Central memory CD8-positive, alpha-beta T cell (primary cell): ENCODE results near the gene SREBF2.

Source experiments
- ATAC-seq: fragments of 150-1000 bp; cut with Tn5 transposase; replicated peaks from 2 replicates; pipeline ENCODE4 v1.10.0; 2022; ENCODE audit warnings: mild to moderate bottlenecking, moderate FRiP score, moderate number of reproducible peaks; ENCODE audit not compliant: poor library complexity, severe bottlenecking; ENCODE audit errors: extremely low read depth
- DNase-seq, 2 donors: peaks; one replicate each; pipeline ENCODE4 v3.0.0; 2021; ENCODE audit warnings: low spot score in 2 of 2
- H3K27ac Mint-ChIP-seq: one replicate; pipeline ENCODE4 v1.8.0; 2022; ENCODE audit warnings: low read depth, mild to moderate bottlenecking, moderate library complexity, mixed read lengths
- H3K27me3 Mint-ChIP-seq: one replicate; pipeline ENCODE4 v1.8.0; 2022; ENCODE audit warnings: mixed read lengths
- H3K36me3 Mint-ChIP-seq: one replicate; pipeline ENCODE4 v1.8.0; 2022; ENCODE audit warnings: mild to moderate bottlenecking, moderate library complexity, mixed read lengths; ENCODE audit not compliant: insufficient read depth
- H3K4me1 Mint-ChIP-seq: one replicate; pipeline ENCODE4 v1.8.0; 2022; ENCODE audit warnings: mixed read lengths
- H3K4me3 Mint-ChIP-seq: one replicate; pipeline ENCODE4 v1.8.0; 2022; ENCODE audit warnings: mild to moderate bottlenecking, moderate library complexity, mixed read lengths
- H3K9me3 Mint-ChIP-seq: one replicate; pipeline ENCODE4 v1.8.0; 2022; ENCODE audit warnings: mixed read lengths

Gene SREBF2

DNA sequence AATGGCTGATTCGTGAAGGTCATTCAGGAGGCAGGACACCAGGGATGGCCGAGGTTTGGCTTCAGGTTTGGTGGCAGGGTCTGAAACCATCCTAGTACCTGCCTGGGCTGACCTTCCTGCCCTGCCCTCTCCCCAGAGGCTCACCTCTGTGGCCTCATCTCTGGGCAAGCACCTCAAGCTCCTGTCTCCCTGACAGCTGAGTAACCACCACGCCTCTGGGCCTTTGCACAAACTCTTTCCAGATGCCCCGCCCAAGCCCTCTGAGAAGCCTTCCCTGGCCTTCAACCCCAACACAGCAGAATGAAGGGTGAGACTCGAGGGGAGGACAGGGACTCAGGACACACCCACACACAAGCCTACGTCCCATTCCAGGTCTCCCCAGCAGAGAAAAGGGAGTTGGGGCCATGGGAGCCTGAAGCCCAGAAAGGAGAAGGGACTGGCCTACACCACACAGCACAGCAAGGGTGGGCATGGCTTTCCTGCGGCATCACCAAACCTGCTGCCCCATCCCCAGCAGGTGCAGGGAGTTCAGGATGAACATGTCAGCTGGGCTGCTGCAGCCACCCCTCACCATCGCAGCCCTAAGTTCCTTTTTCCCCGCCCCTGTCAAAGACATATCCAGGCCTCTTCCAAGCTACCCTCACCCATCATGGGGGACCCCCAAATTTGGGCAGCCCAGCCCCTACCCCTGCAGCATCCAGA is 79.6 kb downstream of the SREBF2 start:
- no peak for DNase-seq
- no peak overlapping the region for H3K27ac Mint-ChIP-seq

DNA sequence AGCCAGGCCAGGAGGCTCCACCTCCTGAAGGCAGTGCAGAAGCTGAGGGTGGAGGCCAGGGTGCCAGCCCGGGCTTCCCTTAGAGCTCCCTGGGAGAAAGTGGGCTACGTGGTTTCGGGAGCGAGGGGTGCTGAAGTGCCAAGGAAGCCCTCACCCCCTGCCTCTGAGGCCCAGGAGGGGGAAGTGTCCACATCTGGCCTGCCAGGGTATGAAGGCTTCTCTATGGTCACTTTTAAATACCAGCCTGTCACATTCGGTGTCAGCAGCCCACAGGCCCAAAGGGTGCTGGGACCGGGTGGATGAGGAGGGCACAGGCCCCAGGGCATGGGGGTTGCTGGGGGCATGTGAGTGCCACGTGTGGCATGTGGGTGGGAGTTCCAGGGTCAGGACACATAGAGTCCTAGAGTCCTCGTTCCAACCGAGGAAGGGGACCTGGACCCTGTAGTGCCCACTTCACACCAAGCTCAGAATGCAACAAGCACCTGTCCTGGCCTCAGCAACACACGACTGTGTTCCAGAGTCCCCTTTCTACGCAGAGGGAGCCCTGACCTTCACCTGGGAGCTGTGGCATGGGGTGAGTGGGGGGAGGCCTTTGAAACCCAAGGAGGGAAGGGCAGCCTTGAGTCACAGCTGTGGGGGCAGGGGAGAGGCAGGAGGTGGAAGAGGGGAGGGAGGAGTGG is 80.3 kb downstream of the SREBF2 start:
- DNase-seq (no peak), ATAC-seq (no peak)
- H3K27ac Mint-ChIP-seq = no peak overlapping the region
- peaks cover 60% of the 10 kb centered on the region for H3K27me3 Mint-ChIP-seq
- no peaks in the 10 kb centered on the region for H3K9me3 Mint-ChIP-seq
- peak overlapping the region; percentile 60 for H3K4me3 Mint-ChIP-seq
- peaks cover 3% of the 10 kb centered on the region for H3K36me3 Mint-ChIP-seq
- H3K4me1 Mint-ChIP-seq = peaks cover 14% of the 10 kb centered on the region

More for the DNA sequence above, 79.6 kb downstream of the SREBF2 start:
- peaks cover 3% of the 10 kb centered on the region for H3K36me3 Mint-ChIP-seq
- no peak for ATAC-seq
- H3K4me1 Mint-ChIP-seq = peaks cover 19% of the 10 kb centered on the region
- H3K4me3 Mint-ChIP-seq = peak overlapping the region; percentile 60
- H3K27me3 Mint-ChIP-seq = peaks cover 59% of the 10 kb centered on the region
- no peaks in the 10 kb centered on the region for H3K9me3 Mint-ChIP-seq

DNA sequence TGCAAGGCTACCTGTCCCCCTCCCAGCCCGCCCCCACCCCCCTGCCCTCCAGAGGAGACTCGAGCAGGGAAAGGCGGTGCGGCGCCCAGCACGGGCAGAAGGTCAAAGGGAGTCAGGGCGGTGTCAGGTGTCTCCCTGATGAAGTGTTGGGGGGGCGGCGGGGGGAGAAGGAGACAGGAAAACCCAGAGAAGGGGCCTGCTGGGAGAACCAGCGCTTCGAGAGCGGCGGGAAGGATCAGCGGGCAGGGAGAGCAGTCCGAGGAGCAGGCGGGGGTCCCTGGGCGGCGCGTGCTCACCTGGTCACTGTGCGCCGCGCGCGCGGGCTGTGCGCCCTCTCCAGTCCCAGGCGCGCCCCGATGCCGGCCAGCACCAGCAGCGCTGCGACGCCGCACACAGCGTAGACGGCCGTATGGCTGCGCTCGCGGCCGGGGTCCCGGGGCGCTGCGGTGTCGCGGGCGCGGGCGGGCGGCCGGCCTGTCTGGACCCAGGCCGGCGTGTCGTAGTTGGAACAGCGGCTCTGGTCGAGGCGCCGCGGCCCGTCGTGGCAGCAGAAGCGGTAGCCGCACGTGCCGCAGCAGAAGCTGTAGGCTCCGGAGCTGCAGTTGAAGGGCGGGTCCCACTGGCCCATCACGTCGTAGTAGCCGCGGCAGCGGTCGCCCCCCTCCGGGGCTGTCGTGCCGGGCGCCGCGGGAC is 81.1 kb downstream of the SREBF2 start:
- H3K4me1 Mint-ChIP-seq = peaks cover 6% of the 10 kb centered on the region
- H3K27ac Mint-ChIP-seq = no peak overlapping the region
- DNase-seq (no peak), ATAC-seq (no peak)
- peaks cover 59% of the 10 kb centered on the region for H3K27me3 Mint-ChIP-seq
- peaks cover 2% of the 10 kb centered on the region for H3K36me3 Mint-ChIP-seq
- H3K4me3 Mint-ChIP-seq = peak overlapping the region; percentile 60
- no peaks in the 10 kb centered on the region for H3K9me3 Mint-ChIP-seq

DNA sequence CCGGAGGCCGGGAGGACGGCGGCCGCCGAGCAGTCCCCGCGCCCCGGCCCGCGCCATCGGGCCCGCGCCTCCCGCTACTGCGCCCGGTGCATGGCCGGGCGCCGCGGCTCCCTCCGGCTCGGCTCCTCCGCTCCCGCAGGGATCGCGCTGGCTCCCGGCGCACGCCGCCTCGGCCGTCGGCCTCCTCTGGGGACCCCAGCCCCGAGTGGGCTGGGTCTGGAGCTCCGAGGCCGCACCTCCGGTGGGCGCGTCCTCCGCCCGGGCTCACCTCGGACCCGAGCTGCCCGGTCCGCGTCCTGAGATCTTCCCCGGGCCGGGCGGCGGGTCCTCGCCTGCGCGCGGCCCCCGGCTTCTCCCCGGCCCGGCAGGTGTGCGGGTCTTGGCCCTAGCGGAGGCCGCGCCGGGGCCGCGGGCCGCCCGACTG is 81.7 kb downstream of the SREBF2 start:
- Mint-ChIP-seq H3K36me3 (peaks cover 2% of the 10 kb centered on the region), H3K9me3 (no peaks in the 10 kb centered on the region), H3K27me3 (peaks cover 53% of the 10 kb centered on the region), H3K4me1 (no peaks in the 10 kb centered on the region), H3K4me3 (peak overlapping the region; percentile 37), H3K27ac (no peak overlapping the region)
- no peak for ATAC-seq
- no peak for DNase-seq

DNA sequence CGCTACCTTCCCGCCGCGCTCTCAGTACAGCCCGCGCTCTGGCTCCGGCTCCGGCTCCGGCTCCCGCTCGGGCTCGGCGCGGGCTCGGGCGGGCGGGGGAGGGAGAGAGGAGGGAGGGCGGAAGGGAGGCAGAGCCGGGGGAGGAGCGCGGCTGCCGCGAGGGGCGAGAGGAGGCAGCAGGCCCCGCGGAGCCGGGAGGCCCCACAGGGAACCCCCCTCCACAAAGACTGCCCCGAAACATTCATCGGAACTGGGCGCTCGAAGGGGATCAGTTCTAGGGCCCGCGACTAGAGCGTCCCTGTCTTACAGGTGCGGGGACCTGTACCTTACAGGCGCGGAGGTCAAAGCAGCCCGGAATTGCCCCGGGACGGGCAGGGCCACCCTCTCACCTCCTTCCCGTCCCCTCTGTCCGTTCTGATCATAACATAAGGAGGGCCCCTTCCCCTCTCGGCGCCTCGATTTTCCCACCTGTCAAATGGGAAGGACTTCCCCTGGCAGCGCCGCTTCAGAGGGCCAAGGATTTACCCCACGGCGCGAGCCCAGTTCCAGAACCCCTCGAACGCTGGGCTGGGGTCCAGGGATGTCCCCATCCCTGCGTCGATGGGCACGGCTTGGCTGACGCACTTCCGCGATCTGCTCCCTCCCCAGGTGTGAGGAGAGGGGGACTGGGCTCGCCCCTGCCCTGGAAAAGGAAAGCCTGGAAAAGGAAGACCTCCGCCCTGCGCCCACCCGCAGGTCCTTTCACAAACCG is 82.3 kb downstream of the SREBF2 start, which contains the start of gene SHISA8:
TSS of gene SHISA8 (minus strand) at position 40 of the 751 bp plus-strand sequence. CDS start 407 bp downstream, outside the sequence.
- peaks cover 2% of the 10 kb centered on the region for H3K4me1 Mint-ChIP-seq
- H3K4me3 Mint-ChIP-seq = peak within 1 kb of the TSS; percentile 60
- H3K36me3 Mint-ChIP-seq = peaks cover 2% of the 10 kb centered on the region
- ATAC-seq (peak; percentile 63), DNase-seq (peak in 1 of 2 donors; percentile 30)
- peaks cover 51% of the 10 kb centered on the region for H3K27me3 Mint-ChIP-seq
- H3K9me3 Mint-ChIP-seq = no peaks in the 10 kb centered on the region
- H3K27ac Mint-ChIP-seq = no peak within 1 kb of the TSS

DNA sequence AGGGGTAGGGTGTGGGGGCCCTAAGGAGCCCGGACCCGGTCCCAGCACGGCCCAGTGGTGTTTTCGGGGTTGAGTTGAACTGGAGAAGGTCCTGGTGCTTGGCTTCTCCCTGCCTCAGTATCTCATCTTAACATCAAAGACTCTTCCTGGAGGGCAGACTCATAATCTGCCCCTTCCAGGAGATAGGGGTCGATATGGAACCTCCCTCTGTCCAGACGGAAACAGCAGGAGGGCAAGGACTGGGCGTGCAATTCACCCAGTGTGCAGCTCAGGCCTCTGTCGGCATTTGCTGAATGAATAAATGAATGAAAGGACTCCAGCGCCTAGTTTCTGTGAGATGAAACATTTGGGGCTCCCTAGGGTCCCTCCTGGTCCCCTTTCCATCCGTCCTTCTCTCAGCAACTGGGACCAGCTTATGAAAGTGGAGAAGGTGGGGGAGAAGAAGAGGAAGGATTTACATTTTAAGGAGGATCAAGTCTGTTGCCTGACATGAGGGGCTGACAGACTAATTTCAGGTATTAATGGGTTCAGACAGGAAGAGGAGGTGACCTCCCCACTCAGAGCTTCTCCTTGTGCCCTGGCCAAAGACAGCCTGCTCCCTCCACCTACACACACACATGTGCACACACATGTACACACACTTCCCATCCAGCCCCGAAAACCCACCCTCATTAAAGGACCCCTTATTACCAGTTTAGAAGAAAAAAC is 83.0 kb downstream of the SREBF2 start:
- peak overlapping the region; percentile 37 for H3K4me3 Mint-ChIP-seq
- H3K36me3 Mint-ChIP-seq = peaks cover 3% of the 10 kb centered on the region
- no peak overlapping the region for H3K27ac Mint-ChIP-seq
- ATAC-seq (no peak), DNase-seq (no peak)
- H3K4me1 Mint-ChIP-seq = peaks cover 5% of the 10 kb centered on the region
- no peaks in the 10 kb centered on the region for H3K9me3 Mint-ChIP-seq
- peaks cover 51% of the 10 kb centered on the region for H3K27me3 Mint-ChIP-seq

DNA sequence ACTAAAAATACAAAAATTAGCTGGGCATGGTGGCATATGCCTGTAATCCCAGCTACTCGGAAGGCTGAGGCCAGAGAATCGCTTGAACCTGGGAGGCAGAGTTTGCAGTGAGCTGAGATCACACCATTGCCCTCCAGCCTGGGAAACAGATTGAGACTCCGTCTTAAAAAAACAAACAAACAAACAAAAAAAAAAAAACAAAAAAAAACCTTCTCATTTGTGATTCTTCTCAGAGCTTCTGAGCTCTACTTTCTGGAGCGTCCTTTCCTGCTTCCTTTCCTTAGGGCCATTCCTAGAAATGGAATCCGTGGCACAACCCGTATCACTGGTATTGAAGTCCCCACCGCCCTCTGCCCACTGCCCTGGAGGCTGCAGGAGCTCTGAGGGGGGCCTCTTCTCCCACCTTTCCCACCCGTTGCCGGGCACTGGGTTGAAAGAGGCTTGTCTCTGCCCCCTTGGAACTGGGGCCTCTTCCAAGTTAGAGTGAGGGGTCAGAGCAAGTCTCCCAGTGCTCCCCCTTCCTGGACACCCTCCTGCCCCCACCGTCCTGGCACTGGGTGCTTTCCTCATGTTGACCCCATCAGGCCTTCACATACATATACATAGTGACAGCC is 83.9 kb downstream of the SREBF2 start:
- H3K4me3 Mint-ChIP-seq = no peak overlapping the region
- peaks cover 43% of the 10 kb centered on the region for H3K27me3 Mint-ChIP-seq
- H3K27ac Mint-ChIP-seq = no peak overlapping the region
- DNase-seq (no peak), ATAC-seq (no peak)
- H3K36me3 Mint-ChIP-seq = peaks cover 3% of the 10 kb centered on the region
- no peaks in the 10 kb centered on the region for H3K9me3 Mint-ChIP-seq
- H3K4me1 Mint-ChIP-seq = peaks cover 5% of the 10 kb centered on the region

DNA sequence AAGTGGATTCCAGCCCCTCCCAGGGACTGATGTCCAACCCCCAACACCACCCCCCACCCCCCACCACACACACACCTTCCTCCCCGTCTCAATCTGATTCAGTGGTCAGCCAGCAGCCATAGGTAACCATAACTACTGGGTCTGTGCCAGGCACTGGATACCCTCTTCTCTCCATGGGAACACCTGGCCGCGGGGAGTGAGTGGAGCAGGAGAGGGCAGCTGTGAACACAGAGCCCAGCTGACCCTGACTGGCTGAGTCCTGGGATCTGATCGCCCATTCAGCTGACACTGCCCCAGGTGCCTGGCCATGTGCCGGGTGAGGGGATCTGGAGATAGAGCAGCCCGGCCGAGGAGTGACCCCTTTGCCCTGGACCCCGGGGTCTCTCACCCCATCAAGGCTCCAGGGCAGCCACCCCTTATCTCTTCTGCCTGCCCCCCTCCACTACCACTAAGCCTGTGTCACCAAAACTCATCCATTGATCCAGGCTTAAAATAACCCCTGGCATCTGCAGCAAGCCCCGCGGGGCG is 84.5 kb downstream of the SREBF2 start:
- ATAC-seq (no peak), DNase-seq (no peak)
- peaks cover 37% of the 10 kb centered on the region for H3K27me3 Mint-ChIP-seq
- no peaks in the 10 kb centered on the region for H3K9me3 Mint-ChIP-seq
- no peak overlapping the region for H3K4me3 Mint-ChIP-seq
- peaks cover 5% of the 10 kb centered on the region for H3K4me1 Mint-ChIP-seq
- H3K27ac Mint-ChIP-seq = no peak overlapping the region
- H3K36me3 Mint-ChIP-seq = peaks cover 2% of the 10 kb centered on the region

DNA sequence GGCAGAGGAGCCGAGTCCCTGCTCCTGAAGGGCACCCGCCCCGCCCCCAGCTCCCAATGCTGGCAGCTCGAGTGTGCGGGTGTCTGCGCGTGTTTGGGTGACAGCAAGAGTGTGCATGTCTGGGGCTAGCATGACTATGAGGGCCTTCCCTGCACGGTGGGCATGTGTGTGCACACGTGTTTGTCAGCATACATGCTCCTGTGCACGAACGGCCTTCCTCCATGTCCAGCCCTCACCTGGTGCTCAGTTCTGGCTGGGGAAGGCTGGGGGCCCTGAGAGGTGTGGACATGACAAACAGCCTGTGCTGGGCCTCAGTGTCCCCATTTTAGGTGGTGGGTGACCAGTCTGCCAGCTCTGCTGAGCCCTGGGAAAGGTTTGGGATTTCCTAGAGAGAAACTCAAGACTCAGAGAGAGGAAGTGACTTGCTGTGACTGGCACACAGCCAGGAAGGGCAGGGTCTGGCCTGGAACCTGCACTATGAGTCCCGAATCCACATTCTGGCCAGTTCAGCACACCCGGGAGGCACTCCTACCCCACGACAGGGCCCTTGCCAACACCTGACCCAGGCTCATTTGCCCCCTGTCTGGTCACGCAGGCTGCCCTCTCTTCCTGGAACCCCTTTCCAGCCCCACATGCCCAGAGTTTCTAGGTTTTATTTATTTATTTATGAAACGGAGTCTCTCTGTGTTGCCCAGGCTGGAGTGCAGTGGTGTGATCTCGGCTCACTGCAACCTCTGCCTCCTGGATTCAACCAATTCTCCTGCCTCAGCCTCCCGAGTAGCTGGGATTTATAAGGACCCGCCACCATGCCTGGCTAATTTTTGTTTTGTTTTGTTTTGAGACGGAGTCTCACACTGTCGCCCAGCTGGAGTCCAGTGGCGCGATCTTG is 85.2 kb downstream of the SREBF2 start:
- Mint-ChIP-seq H3K4me3 (no peak overlapping the region), H3K36me3 (peaks cover 2% of the 10 kb centered on the region), H3K4me1 (peaks cover 5% of the 10 kb centered on the region), H3K27me3 (peaks cover 30% of the 10 kb centered on the region), H3K27ac (no peak overlapping the region), H3K9me3 (no peaks in the 10 kb centered on the region)
- DNase-seq = no peak
- no peak for ATAC-seq

DNA sequence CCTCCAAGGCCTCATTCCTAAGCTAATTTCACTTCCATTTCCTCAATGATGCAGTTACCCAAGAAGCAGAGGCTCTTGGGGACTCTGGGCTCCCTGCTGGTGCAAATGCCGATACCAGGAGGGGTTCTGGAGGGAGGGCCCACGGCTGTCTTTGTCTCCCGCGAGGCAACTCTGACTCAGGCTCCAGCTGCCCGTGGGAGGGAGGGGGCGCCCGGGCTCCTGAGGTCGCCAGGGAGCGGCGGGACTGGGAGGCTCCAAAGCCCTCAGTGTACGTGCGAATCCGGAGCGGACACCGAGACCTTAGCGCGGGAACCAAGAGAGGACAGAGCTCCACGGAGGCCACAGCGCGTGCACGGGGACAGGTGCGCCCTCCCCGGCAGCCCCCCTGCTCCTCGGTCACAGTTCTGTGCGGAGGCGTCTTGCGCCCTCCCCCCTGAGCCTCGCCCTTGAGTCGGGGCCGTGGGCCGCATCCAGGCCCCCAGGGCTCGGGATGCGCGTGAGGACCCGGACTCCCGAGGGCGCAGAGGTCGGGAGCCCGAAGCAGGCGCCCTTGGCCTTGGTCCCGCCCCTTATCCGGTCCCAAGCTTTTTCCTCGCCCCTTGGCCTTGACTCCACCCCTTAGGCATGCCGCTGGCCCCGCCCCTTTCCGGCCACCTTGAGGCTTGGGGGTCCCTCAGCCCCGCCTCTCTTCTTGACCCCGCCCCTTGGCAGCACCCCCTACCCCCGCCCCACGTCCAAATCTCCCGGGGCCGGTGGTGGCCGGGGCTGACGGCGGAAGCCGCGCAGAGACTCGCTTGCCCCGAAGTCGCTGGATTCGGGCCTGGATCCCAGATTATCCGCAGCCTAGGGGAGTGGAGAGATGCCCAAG is 86.7 kb downstream of the SREBF2 start:
- Mint-ChIP-seq H3K36me3 (peaks cover 2% of the 10 kb centered on the region), H3K4me3 (peak overlapping the region; percentile 61), H3K4me1 (peaks cover 5% of the 10 kb centered on the region), H3K27ac (no peak overlapping the region), H3K9me3 (no peaks in the 10 kb centered on the region), H3K27me3 (peaks cover 23% of the 10 kb centered on the region)
- DNase-seq (no peak), ATAC-seq (peak; percentile 29)
